PFSK-1 (cell line): ENCODE data around the gene DAB1.

ENCODE experiments used
- FOXP2 ChIP-seq: optimal IDR thresholded peaks from 2 replicates; pipeline ENCODE3; 2011; ENCODE audit warnings: borderline replicate concordance, control low read depth, inconsistent platforms; ENCODE audit not compliant: insufficient read depth; ENCODE audit errors: extremely low read length, extremely low read depth
- POLR2AphosphoS5 ChIP-seq: IDR thresholded peaks from 2 replicates; pipeline ENCODE4 v1.6.1; 2012; ENCODE audit warnings: low read depth, mild to moderate bottlenecking, control low read depth, low read length, moderate library complexity
- TAF1 ChIP-seq: IDR thresholded peaks from 2 replicates; pipeline ENCODE4 v1.6.1; 2012; ENCODE audit warnings: low read length, control low read depth, borderline replicate concordance; ENCODE audit not compliant: insufficient read depth
- TF ChIP-seq, protein P1 (sequence below), 2 experiments: IDR thresholded peaks; 2 replicates each; pipeline versions ENCODE4 v1.6.1 to v1.8.0; 2011 to 2012; ENCODE audit warnings: low read depth in 2 of 2, low read length in 2 of 2, control low read depth in 1 of 2, inconsistent platforms in 1 of 2, mild to moderate bottlenecking in 1 of 2, moderate library complexity in 1 of 2; ENCODE audit not compliant: insufficient read depth in 1 of 2

DNA sequence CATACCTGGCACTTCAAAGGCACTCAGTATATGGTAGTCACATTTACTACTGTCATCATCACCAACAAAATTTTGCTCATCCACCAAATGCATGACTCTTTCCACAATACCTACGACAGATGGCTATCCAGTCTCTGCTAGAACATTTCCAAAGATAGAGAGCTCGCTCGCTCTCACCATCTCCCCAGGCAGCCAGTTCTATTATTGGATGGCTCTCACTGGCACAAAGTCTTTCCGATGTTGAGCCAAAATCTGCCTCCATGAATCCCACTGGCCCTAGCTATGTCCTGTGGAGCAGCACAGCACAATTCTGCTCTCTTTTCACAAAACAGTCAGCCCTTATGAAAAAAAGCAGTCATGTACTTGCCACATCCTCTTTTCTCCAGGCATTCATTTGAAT lies 102.1 kb downstream of the DAB1 start:
- TF ChIP-seq, protein P1, sequence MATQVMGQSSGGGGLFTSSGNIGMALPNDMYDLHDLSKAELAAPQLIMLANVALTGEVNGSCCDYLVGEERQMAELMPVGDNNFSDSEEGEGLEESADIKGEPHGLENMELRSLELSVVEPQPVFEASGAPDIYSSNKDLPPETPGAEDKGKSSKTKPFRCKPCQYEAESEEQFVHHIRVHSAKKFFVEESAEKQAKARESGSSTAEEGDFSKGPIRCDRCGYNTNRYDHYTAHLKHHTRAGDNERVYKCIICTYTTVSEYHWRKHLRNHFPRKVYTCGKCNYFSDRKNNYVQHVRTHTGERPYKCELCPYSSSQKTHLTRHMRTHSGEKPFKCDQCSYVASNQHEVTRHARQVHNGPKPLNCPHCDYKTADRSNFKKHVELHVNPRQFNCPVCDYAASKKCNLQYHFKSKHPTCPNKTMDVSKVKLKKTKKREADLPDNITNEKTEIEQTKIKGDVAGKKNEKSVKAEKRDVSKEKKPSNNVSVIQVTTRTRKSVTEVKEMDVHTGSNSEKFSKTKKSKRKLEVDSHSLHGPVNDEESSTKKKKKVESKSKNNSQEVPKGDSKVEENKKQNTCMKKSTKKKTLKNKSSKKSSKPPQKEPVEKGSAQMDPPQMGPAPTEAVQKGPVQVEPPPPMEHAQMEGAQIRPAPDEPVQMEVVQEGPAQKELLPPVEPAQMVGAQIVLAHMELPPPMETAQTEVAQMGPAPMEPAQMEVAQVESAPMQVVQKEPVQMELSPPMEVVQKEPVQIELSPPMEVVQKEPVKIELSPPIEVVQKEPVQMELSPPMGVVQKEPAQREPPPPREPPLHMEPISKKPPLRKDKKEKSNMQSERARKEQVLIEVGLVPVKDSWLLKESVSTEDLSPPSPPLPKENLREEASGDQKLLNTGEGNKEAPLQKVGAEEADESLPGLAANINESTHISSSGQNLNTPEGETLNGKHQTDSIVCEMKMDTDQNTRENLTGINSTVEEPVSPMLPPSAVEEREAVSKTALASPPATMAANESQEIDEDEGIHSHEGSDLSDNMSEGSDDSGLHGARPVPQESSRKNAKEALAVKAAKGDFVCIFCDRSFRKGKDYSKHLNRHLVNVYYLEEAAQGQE (IDR thresholded peaks at IDR 0.05; ENCODE audit: insufficient read depth in 1 of 2, low read depth in 2 of 2, low read length in 2 of 2), result no peak
- TF ChIP-seq POLR2AphosphoS5 (no peak), FOXP2 (no peak), TAF1 (no peak)
